GM03348 (cell line): ENCODE results near the gene MEIG1.
"Not testable (repeated sequence)": the region's sequence is repeated elsewhere in the genome, so short reads cannot be mapped to it uniquely, and the experiment has no call there.

Source experiments
- DNase-seq: peaks from one replicate; pipeline ENCODE4 v3.0.0; 2012; ENCODE audit warnings: low spot score

The MEIG1 gene

DNA sequence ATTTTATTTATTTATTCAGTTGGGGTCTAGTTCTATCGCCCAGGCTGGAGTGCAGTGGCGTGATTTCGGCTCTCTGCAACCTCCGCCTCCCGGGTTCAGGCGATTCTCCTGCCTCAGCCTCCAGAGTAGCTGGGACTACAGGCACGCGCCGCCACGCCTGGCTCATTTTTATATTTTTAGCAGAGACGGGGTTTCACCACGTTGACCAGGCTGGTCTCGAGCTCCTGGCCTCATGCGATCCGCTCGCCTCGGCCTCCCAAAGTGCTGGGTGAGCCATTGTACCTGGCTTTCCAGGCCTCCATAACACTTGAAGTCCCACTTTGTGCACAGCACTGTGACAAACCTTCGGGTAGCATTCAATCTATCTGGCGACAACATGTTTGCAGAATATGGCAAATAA lies 4.3 kb upstream of the MEIG1 start:
- DNase-seq, result no peak

DNA sequence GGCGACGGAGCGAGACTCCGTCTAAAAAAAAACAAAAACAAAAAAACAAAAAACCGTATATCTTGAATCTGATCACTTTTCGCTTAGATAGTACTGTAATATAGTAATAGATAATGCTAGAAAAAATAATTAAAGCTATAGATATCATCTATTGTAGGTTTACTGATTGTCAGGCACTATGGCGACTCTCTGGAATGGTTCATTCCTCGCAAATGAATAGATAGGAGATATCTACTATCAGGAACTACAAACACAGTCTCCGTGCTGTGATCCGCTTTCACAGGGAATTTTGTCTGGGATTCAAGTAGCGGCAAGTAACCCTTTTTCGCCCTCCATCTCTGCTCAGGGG lies 342 bp upstream of the MEIG1 start:
- DNase-seq, result no peak

- no peak for DNase-seq
Observed at GRCh38 chr10:14967897-14968296, 8.7 kb downstream of the MEIG1 start.

- DNase-seq, result no peak
Observed at GRCh38 chr10:14971867-14972448, 12.8 kb downstream of the MEIG1 start.

DNA sequence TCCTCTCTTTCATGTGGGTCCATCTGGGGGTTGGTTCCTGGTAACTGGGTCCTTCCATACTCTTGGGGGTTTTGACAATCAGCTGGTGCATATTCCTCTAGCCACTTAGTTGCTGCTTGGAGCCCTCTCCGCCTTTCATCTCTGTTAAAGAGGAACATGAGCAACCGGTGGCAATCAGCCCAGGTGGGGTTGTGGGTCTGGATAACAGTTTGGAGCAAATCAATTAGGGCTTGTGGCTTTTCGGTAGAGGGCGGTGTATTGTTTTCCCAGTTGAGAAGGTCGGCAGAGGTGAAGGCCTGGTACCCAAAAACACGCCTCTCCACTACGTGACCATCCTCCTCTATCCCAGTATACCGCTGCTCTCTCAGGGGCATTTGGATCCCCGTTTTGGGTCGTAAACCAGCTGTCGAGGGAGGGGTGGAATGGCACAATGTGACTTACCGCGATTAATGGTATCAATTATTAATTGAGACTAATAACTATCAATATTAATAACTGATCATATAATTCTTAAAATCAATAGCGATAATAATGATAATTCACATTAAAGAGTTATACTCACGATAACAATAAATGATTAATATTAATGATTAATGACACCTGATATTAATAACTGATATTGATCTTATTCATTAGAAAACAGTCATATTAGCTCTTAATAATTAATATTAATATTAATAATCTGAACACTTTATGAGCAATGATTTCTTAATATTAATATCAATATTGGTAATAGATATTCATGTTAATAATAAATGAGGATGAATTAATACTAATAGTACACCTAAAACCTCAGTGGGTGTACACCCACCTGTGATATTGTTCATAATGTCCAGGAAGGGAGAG lies 15.2 kb downstream of the MEIG1 start:
- DNase-seq, result not testable (repeated sequence)

DNA sequence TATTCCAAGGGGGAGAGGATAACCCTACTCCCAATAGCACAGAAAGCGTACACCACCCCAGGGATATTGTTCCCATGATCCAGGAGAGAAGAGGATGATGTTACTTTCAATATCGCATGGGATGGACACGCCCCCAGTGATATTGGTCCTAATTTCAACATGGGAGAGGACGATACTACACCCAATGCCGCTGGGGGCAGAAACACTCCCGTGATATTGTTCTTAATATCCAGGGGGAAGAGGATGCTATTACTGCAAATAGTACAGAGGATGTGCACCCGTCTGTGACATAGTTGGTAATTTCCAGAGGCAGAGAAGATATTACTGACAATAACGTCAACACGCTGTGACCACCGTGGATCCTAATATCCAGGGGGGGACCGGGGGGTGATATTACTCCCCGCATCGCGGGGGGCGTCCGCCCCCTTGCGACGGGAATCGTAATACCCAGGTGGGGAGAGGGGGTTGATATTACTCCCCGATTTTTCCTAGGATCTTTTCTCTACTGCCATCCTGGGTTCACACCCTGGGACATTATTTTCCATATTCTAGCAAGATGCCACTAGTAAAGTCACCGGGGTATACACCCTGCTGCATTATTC lies 16.6 kb downstream of the MEIG1 start:
- DNase-seq, result no peak

- no peak for DNase-seq
Observed at GRCh38 chr10:14982744-14983143, 23.6 kb downstream of the MEIG1 start.

GRCh38 chr10:14989552-14989951 lies 30.4 kb downstream of the MEIG1 start:
- not testable (repeated sequence) for DNase-seq

GRCh38 chr10:14991035-14991749 lies 32.0 kb downstream of the MEIG1 start:
- DNase-seq, result not testable (repeated sequence)

GRCh38 chr10:14992336-14992735 lies 33.1 kb downstream of the MEIG1 start:
- not testable (repeated sequence) for DNase-seq

DNA sequence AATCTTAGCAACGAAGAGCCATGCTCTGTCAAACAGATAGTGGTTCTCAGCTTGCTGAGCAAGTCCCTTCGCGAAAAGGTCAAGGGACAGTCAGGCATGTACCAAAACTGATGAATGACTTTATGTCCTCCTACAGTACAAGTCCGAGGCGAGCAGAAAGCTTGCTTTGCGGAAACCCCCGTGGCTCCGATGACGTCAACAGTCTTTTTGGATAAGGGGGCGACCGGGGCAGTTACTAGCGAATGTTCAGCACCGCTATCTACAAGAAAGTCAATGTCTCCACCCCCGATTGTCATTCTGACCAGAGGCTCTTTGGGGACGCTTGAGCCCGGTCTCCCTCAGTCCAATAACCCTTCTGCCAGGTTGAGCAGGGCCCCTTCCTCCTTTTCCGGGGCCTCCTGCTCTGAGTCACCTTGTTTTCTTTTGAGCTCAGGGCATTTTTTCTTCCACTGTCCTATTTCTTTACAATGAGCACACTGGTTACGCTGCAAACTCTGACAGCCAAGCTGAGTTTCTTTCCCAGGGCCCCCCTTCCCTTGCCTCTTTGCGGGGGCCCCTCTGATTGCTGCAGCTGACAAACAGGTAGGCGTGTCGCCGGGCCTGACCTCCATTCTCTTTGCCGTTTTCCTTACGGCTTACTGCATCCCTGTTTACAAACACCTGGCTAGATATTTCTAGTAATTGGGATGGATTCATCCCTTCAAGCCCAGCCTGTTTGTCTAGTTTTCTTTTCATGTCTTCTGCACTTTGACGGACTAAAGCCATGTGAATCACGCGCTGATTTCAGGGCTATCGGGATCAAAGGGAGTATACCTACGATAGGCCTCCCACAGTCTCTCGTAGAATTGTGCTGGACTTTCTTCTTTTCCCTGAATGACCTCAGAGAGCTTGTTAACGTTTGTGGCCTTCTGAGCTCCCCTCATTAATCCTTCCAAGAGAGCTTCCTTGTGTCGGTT lies 34.6 kb downstream of the MEIG1 start:
- DNase-seq, result not testable (repeated sequence)

- DNase-seq, result no peak
Observed at GRCh38 chr10:14995964-14996565, 36.9 kb downstream of the MEIG1 start.

DNA sequence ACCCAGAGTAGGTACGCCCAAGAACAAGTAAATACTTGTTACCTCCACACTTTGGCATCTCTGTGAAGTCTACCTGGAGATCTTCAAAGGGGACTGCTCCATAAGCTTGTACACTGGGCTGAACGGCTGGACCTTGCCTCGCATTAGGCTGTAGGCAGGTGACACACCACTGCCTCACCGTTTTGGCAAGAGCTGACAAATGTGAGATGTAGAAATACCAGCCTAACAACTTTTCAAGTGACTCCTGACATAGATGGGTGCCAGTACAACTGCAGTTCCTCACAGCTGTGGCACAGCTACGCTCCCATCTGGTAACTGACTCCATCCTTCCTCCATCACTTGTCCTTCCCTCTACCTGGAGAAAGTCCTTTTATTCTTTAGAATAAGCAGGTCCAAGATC lies 54.3 kb downstream of the MEIG1 start:
- DNase-seq, result not testable (repeated sequence)

DNA sequence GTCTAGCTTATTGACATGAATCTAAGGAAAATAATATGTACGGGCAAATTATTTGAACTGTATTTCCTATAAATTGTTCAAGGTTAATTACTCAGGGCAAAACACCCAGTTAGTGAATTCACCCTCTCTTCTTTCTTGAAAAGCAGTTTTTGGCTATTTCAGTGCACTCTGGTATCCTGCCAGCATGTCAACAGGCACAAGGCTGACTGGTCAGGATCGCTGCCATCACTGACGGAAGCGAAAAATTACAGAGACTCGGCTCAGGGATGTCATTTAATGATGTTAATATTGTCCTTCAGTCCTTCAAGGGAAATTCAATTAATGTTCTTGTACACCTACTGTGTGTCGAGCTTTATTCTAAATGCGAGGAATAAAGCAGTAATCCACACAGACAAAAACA lies 56.3 kb downstream of the MEIG1 start:
- no peak for DNase-seq

DNA sequence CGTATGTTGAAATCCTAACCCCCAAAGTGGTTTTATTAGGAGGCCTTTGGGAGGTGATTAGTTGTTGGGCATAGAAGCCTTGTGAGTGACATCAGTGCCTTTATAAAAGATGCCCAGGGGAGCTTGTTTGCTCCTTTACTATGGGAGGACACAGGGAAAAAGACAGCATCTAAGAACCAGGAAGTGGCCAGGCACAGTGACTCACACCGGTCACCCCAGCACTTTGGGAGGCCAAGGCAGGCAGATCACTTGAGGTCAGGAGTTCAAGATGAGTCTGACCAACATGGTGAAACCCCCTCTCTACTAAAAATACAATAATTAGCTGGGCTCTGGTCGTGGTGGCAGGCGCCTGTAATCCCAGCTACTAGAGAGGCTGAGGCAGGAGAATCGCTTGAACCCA lies 61.8 kb downstream of the MEIG1 start:
- DNase-seq, result not testable (repeated sequence)
